Lower lobe of right lung (tissue), 2 donors: ENCODE data around the gene CCNI. TPM values are rescaled to one million over a fixed set of nuclear protein-coding genes. Genes with fewer than 3 reads are reported as not detected.
A peak's percentile ranks its signal among the peaks of the same experiment; 100 is the strongest.

Experiments
- ATAC-seq, 2 donors: fragments of 200-7000 bp; cut with Tn5 transposase; one replicate each; pipeline ENCODE4 v1.9.1; 2020 to 2022; ENCODE audit warnings: mild to moderate bottlenecking in 2 of 2, moderate library complexity in 2 of 2
- DNase-seq: peaks from one replicate; pipeline ENCODE4 v3.0.0-alpha.2; 2020
- H3K27ac ChIP-seq: fragments of 200-600 bp; one replicate; pipeline ENCODE4 v1.8.0; 2022
- H3K27me3 ChIP-seq: fragments of 200-600 bp; one replicate; pipeline ENCODE4 v1.8.0; 2022; ENCODE audit warnings: low read depth
- H3K36me3 ChIP-seq: fragments of 200-600 bp; one replicate; pipeline ENCODE4 v1.8.0; 2022; ENCODE audit warnings: mild to moderate bottlenecking
- H3K4me1 ChIP-seq: fragments of 200-600 bp; one replicate; pipeline ENCODE4 v1.8.0; 2022
- H3K4me3 ChIP-seq: fragments of 200-600 bp; one replicate; pipeline ENCODE4 v1.8.0; 2022; ENCODE audit warnings: mild to moderate bottlenecking
- H3K9me3 ChIP-seq: fragments of 200-600 bp; one replicate; pipeline ENCODE4 v1.8.0; 2022
- intact Hi-C: fragments of 100-400 bp; cut with DNase I; formaldehyde crosslinking; loops from one replicate; pipeline ENCODE4 v1.11.0; 2022
- total RNA-seq: library from RNA; stranded (reverse); fragmentation: NEBNext Ultra II Directional; extraction: Animal tissue kit (Norgen Biotek cat#: 25700); gene quantifications from one replicate; pipeline ENCODE4 v1.2.1, GENCODE V29; 2021
- TF ChIP-seq, protein P1 (sequence below): fragments of 200-600 bp; IDR thresholded peaks from one replicate; pipeline ENCODE4 v1.8.0; 2022; ENCODE audit warnings: antibody characterized with exemption, mild to moderate bottlenecking
- donor health status: DM: no; HTN: yes; CAD: no; lungs with severe emphysema.

The CCNI gene
- total RNA-seq, 1 donor from 2014 or later, result 327 TPM

DNA sequence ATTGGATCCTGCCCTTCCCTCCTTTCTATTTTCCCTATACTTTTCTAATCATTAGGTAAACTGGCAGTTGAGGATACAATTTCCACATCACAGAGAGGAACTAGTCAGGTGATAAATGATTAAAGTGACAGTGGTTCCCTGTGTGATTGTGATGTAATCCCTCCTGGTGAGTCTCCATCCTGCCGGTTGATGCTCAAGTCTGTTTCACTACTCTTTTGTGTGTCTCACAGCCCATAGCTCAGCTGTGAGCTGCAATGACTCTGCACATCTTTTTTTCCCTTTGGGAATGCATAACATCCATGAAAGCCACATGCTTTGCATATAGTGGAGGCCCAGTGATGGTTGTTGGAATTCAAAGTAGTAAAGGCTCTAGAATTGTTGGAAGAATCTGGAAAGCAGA, 60.4 kb downstream of the CCNI start:
- Histone ChIP-seq H3K27ac (no peak overlapping the region), H3K4me3 (no peak overlapping the region), H3K4me1 (no peaks in the 10 kb centered on the region), H3K9me3 (no peaks in the 10 kb centered on the region), H3K36me3 (peaks cover 55% of the 10 kb centered on the region), H3K27me3 (no peaks in the 10 kb centered on the region)
- DNase-seq (no peak), ATAC-seq (no peak)
- intact Hi-C loops, result no loop called here
- TF ChIP-seq, protein P1, sequence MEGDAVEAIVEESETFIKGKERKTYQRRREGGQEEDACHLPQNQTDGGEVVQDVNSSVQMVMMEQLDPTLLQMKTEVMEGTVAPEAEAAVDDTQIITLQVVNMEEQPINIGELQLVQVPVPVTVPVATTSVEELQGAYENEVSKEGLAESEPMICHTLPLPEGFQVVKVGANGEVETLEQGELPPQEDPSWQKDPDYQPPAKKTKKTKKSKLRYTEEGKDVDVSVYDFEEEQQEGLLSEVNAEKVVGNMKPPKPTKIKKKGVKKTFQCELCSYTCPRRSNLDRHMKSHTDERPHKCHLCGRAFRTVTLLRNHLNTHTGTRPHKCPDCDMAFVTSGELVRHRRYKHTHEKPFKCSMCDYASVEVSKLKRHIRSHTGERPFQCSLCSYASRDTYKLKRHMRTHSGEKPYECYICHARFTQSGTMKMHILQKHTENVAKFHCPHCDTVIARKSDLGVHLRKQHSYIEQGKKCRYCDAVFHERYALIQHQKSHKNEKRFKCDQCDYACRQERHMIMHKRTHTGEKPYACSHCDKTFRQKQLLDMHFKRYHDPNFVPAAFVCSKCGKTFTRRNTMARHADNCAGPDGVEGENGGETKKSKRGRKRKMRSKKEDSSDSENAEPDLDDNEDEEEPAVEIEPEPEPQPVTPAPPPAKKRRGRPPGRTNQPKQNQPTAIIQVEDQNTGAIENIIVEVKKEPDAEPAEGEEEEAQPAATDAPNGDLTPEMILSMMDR, result no peak

DNA sequence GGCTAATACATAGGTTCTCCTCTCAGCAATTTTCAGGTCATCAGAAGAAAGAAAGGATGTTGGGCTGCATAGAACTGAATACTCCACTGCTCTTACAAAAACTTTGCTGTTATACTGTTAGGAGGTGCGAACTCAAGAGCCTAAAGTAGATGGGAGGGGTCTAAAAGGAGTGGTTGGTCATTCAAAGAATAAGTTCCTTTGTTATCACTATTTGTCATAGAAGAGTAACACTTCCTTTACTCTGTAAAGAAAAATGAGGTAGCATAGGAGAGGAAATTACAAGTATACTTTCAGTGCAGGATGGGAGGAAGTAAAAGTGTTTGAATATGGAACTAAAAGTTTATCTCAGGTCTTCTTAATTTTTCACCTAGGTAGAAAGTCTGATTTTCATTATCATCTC, 61.5 kb downstream of the CCNI start:
- H3K27me3 ChIP-seq, result no peaks in the 10 kb centered on the region
- TF ChIP-seq, protein P1, result no peak
- H3K36me3 ChIP-seq, result peaks cover 44% of the 10 kb centered on the region
- intact Hi-C loops, result no loop called here
- H3K27ac ChIP-seq, result no peak overlapping the region
- no peak for ATAC-seq
- no peaks in the 10 kb centered on the region for H3K9me3 ChIP-seq
- H3K4me3 ChIP-seq, result no peak overlapping the region
- H3K4me1 ChIP-seq, result no peaks in the 10 kb centered on the region
- DNase-seq, result no peak

DNA sequence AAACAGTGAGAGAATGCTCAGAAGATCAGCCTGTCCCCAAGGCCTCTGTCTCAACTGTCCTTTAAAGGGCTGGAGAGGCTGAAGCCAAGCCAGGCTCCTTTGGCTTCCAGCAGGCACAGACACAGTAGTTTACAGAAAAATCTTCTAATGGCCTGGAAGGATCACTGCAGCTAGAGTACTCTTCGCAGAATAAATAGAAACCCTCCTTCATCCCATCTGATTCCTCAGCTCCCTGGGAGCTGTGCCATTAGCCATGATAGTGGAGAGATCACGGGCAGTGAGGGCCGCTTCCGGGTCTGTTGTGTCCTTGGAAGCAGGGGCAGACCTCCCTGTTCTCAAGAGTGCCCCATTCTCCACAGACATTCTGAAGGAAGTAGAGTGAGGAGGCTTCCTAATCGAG, 63.1 kb downstream of the CCNI start:
- no peak for ATAC-seq
- H3K4me1 ChIP-seq, result peaks cover 11% of the 10 kb centered on the region
- no peak overlapping the region for H3K4me3 ChIP-seq
- no peak for DNase-seq
- H3K27me3 ChIP-seq, result no peaks in the 10 kb centered on the region
- intact Hi-C loops, result no loop called here
- H3K9me3 ChIP-seq, result no peaks in the 10 kb centered on the region
- peaks cover 33% of the 10 kb centered on the region for H3K36me3 ChIP-seq
- no peak overlapping the region for H3K27ac ChIP-seq
- TF ChIP-seq, protein P1, result no peak

DNA sequence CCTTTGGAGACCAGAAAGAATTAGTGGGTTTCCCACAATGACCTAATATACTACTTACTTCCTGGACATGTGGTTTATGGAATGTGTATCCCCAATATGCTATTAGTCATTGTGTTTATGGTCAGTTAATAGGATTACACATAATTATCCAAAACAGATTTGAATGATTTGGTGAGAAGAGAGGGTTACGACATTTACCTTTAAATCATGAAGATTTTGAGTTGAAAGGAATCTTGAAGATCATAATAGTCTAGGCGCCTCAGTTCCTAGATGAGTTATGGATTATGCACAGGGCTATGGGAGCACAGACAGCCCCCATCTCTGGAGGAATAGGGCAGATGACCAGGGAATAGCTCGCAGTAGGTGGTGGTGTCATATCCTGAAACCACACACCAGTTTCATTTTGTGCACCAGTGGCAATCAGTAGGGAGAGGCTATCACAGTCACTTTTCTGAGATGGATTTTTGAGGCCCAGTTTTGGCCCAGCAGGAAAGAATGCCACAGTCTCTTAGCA, 64.9 kb downstream of the CCNI start:
- no peak overlapping the region for H3K27ac ChIP-seq
- no peaks in the 10 kb centered on the region for H3K27me3 ChIP-seq
- no peak overlapping the region for H3K4me3 ChIP-seq
- peaks cover 25% of the 10 kb centered on the region for H3K4me1 ChIP-seq
- peaks cover 18% of the 10 kb centered on the region for H3K36me3 ChIP-seq
- ATAC-seq (no peak), DNase-seq (no peak)
- TF ChIP-seq, protein P1, result no peak
- no peaks in the 10 kb centered on the region for H3K9me3 ChIP-seq
- intact Hi-C loops, result no loop called here

DNA sequence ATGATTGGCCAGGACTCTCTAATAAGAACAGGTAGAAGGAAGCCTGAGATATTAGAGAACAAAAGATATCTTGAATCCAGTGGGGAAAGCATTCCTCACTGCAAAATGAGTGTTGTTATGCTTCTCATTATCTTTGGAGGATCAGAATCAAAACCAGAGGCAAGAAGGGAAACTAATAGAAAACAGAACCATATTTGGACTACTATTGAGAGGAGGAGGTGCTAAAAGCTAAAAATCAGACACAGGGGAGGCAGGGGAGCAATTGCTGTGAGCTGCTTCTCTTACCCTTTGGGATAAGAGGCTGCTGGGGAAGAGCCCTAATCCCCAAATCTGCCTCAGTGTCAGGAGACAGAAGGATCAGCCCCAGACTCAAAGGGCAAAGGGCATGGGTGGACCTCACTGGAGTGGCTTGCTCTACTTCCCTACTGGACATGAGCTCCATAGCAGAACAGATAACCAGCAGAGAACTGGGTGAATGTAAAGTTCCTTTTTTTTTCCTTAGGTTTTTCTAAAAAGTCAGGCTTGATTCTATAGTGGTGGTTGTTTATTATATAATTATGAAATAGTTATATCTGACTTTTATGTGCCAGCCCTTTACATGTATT, 66.2 kb downstream of the CCNI start:
- Histone ChIP-seq H3K36me3 (peaks cover 6% of the 10 kb centered on the region), H3K4me1 (peaks cover 25% of the 10 kb centered on the region), H3K4me3 (no peak overlapping the region), H3K27ac (no peak overlapping the region), H3K9me3 (no peaks in the 10 kb centered on the region), H3K27me3 (no peaks in the 10 kb centered on the region)
- TF ChIP-seq, protein P1, result no peak
- ATAC-seq, result peak in 1 of 2 donors; percentile 21
- intact Hi-C loops, result no loop called here
- DNase-seq, result no peak
